HG02798 (cell line): ENCODE results near the gene IPO4.

Experiments
- ATAC-seq: cut with Tn5 transposase; IDR thresholded peaks from one replicate; pipeline ENCODE4 v1.9.1; 2021; ENCODE audit warnings: mild to moderate bottlenecking; ENCODE audit not compliant: unreplicated experiment, poor library complexity

Gene IPO4

GRCh38 chr14:24135584-24135833, 53.1 kb downstream of the IPO4 start:
- ATAC-seq, result no peak

DNA sequence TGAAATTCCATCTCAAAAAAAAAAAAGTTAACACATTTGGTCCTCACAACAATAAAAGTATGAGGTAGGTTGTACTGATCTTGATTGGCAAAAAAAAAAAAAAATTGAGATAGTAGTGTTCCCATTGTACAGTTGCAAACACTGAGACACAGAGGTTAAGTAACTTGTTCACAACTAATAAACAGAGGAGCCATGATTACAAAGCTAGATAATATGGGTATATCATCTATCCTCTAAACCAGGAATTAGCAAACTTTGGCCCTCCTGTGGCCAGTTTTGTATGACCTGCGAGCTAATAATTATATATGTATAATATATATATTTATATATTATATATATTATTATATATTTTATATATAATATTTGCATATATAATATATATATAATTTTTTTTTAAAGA, 54.9 kb downstream of the IPO4 start:
- no peak for ATAC-seq

- no peak for ATAC-seq
These were observed 55.6 kb downstream of the IPO4 start for GRCh38 chr14:24132976-24133375.

DNA sequence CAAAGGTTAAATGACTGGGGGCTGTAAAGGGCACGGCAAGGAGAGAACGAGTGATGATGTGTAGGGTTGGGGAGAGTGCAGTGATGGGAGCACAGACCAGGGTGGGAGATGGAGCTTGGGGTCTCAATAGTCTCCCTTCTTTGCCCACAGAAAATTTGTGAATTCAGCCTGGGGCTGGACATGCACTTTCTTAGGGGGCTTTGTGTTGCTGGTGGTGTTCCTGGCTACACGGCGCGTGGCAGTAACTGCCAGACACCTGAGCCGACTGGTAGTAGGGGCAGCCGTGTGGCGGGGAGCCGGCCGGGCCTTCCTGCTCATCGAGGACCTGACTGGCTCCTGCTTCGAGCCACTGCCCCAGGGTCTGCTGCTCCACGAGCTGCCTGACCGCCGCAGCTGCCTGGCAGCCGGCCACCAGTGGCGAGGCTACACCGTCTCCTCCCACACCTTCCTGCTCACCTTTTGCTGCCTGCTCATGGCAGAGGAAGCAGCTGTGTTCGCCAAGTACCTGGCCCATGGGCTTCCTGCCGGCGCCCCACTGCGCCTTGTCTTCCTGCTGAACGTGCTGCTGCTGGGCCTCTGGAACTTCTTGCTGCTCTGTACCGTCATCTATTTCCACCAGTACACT, 56.4 kb downstream of the IPO4 start:
- ATAC-seq, result no peak

DNA sequence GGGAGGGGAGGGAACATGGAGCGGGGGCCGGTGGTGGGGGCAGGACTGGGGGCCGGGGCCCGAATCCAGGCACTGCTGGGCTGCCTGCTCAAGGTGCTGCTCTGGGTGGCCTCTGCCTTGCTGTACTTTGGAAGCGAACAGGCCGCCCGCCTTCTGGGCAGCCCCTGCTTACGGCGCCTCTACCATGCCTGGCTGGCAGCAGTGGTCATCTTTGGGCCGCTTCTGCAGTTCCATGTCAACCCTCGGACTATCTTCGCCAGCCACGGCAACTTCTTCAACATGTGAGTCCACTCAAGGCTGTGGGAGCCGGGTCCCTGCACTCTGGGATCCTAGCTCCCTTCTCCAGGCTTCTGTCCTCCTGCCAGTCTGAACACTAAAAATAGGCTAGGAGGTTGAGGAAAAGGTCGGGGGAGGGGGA, 57.1 kb downstream of the IPO4 start:
- ATAC-seq, result no peak

DNA sequence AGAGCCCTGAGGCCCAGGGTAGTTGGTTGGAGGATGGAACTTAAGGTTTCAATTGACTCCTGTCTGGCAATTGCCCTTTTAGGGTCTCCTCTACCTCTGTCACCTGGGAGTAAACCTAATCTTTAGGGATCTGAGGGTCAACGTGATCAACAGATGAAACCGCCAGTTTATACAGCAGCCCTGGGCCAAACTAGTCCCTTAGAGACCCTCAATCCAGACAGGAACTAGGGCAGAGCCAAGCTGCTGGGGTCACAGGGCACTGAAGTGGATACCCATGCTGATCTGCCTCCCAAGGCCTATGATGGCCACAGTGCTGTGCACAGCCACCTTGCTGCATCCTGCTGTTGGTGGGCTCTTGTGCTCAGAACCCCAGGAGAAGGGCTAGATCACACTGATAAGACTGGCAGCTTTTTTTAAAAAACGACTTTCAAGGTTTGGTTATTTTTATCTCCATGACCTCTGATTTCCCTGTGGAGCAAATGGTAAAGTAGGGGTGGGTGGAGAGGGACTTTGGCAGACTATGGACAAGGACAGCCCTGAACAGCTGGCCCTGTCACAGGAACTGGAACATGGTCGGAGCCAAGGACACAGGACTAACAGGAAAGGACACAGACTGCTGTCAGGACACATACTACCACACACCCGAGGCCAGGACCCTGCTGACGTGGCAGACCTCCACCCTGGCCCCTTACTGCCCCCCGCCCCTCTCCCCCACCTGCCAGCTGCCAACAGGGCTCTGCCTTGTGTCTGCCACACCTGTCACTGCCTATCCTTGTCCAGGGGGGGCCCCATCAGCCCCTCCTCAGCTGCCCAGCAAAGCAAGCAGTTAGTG, 57.7 kb downstream of the IPO4 start:
- ATAC-seq, result no peak

DNA sequence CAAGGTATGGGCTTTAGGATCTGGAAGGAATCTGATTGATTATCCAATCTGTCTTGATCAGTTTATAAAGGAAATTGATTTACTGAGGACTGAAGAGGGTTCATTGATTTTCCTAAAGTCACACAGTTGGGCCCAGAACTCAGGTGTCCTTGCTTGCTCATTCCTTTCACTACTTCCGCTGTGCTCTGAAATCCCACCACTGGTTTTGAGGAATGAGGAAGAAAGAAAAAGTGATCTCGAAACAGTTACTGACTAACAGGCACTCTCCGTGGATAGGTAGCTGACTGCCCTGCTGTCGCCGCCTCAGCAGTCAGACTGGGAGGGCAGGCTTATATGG, 58.3 kb downstream of the IPO4 start, which contains the start of gene FITM1:
Gene FITM1, plus strand, starts transcription at position 280 of the 337 bp plus-strand sequence. CDS start 905 bp downstream, outside the sequence.
- ATAC-seq, result no peak
